BJ (cell line): ENCODE data around the gene SMARCC2. TPM values are rescaled to one million over a fixed set of nuclear protein-coding genes. Genes with fewer than 3 reads are reported as not detected.

Source experiments
- CTCF ChIA-PET: fragments of 350-600 bp; formaldehyde crosslinking; extraction: SDS; loops from one replicate; lab custom pipeline; 2021; ENCODE audit warnings: antibody characterized with exemption, inconsistent platforms; lab: Yijun Ruan, JAX
- POLR2A ChIA-PET: fragments of 300-600 bp; sonication (Branson Sonifier 250); formaldehyde crosslinking; extraction: SDS; loops from one replicate; lab custom pipeline; 2021; ENCODE audit warnings: antibody characterized with exemption; lab: Charles Lee
- DNase-seq: peaks from one replicate; pipeline ENCODE4 v3.0.0-alpha.2; 2011; ENCODE audit warnings: low read depth
- H3K27me3 ChIP-seq: 2 replicates; pipeline ENCODE4 v1.6.0; 2011; ENCODE audit warnings: low read length; ENCODE audit not compliant: control insufficient read depth, insufficient read depth
- H3K36me3 ChIP-seq: 2 replicates; pipeline ENCODE4 v1.5.1; 2011; ENCODE audit warnings: low read length; ENCODE audit not compliant: control insufficient read depth, insufficient read depth
- H3K4me3 ChIP-seq: 2 replicates; pipeline ENCODE4 v1.5.1; 2011; ENCODE audit warnings: low read depth, mild to moderate bottlenecking, control low read depth, low read length
- CTCF ChIP-seq: IDR thresholded peaks from 2 replicates; pipeline ENCODE4 v1.5.1; 2011; ENCODE audit warnings: low read depth, mild to moderate bottlenecking, control low read depth, inconsistent platforms, low read length, moderate library complexity; ENCODE audit not compliant: insufficient read depth
- polyA plus RNA-seq: library from polyadenylated mRNA; depleted of rRNA; stranded (reverse); fragments of >200 nt; gene quantifications from 2 replicates; pipeline ENCODE4 v1.2.3, GENCODE V29; 2011

Gene SMARCC2
- polyA plus RNA-seq, 1 experiment, result 60.7 TPM

GRCh38 chr12:56154246-56154771, 35.0 kb downstream of the SMARCC2 start:
- DNase-seq, result no peak
- Histone ChIP-seq H3K36me3 (peaks cover 2% of the 10 kb centered on the region; the same call in 1 of the 2 replicates), H3K27me3 (no peaks in the 10 kb centered on the region), H3K4me3 (no peak overlapping the region)
- ChIA-PET POLR2A (no interaction called here), CTCF (interaction anchor here (1.6 to 2.8 kb wide), 4 partner anchors 27 to 35 kb away, joined by 3 to 10 read pairs (median 7); partner anchors contain the start of genes ESYT1 and SMARCC2)
- TF ChIP-seq CTCF, result no peak

- DNase-seq, result no peak
- Histone ChIP-seq H3K27me3 (no peaks in the 10 kb centered on the region), H3K36me3 (peaks cover 2% of the 10 kb centered on the region; the same call in 1 of the 2 replicates), H3K4me3 (no peak overlapping the region)
- CTCF ChIA-PET, result interaction anchor here (1.8 kb wide), 1 partner anchor 36 kb away, joined by 7 read pairs; the partner anchor contains the start of gene SMARCC2
- TF ChIP-seq CTCF, result no peak
- POLR2A ChIA-PET, result no interaction called here
Observed at GRCh38 chr12:56153678-56154065, 35.6 kb downstream of the SMARCC2 start.

DNA sequence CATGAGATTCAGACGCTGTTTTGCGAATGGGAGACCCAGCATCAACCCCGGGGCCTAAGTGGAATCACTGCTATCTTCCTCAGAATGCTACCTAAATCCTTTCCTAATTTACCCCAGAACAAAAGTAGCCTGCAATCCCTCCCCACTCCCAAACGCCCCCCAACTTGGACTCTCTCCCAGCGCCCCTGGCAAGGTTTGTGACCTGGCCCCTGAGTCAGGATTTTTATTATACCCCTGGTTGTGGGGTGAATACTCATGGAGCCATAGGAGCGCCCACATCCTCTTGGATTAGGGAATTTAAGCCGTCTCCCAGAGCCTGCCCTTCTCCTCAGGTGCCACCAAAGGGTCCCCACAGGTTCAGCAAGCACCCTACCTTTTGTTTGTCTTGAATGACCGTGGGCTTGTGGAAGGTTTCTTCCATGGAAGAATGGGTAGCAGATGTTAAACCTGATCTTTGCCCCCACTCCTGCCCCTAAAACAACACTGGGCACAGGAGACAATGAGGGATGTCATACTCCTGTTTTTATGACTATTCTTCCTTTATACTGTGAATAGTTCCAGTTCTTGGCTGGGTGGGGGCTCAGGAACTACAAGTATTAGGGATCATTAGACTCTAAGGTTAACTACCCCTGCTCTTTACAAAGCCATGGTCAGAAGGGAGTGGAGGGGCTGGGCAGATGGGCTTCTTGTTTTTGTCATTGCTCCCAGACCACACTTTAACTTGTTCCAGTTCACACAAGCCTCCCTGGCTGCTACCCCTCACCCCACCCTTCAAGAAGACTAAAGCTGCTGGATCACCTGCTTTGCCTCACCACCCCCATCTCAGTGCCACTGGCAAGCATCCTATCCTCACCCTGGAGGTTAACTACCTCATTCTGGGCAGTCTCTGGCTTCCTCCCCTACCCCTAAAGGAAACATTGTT, 36.3 kb downstream of the SMARCC2 start:
- CTCF ChIA-PET, result no interaction called here
- DNase-seq, result no peak
- POLR2A ChIA-PET, result no interaction called here
- peaks cover 2% of the 10 kb centered on the region; the same call in 1 of the 2 replicates for H3K36me3 ChIP-seq
- peak overlapping the region; percentile 57 for H3K4me3 ChIP-seq
- TF ChIP-seq CTCF, result no peak
- H3K27me3 ChIP-seq, result no peaks in the 10 kb centered on the region

DNA sequence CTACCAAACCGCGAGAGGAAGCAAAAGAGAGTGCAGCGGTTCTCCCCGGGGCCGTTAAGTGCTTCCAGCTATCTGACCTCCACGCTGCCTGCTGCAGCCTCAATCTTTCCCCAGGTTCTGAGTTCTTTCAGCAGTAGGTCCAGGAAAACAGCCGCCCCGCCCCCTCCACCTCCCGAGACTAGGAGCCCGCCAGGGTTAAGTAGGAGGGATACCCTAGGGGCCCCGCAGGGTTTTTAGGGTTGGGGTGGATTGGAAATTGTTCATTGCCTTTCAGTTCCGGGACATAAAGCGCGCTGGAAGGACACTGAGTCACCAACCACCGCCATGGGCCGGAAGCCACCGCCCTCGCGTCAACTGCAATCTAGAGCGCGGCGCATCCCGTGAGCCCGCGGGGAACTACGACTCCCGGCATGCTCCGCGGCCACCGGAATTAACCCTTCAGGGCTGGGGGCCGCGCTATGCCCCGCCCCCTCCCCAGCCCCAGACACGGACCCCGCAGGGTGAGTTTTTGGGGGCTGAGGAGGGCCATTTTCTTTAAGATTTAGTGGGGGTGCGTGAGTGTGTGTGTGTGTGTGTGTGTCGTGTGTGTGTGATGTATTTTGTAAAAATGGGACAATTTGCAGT, 37.0 kb downstream of the SMARCC2 start, which contains the start of gene MYL6B:
TSS of gene MYL6B (plus strand) at position 456 of the 624 bp plus-strand sequence. CDS start 1,332 bp downstream, outside the sequence.
- no peaks in the 10 kb centered on the region for H3K27me3 ChIP-seq
- CTCF ChIA-PET, result interaction anchor here (1.0 to 2.4 kb wide), 5 partner anchors 10 to 69 kb away, joined by 3 to 9 read pairs (median 4); partner anchors contain the start of genes ESYT1 and RNF41
- POLR2A ChIA-PET, result no interaction called here
- H3K4me3 ChIP-seq, result peak within 1 kb of the TSS; percentile 57
- TF ChIP-seq CTCF, result no peak
- DNase-seq, result peak; percentile 41
- peaks cover 2% of the 10 kb centered on the region; the same call in 1 of the 2 replicates for H3K36me3 ChIP-seq
